ENCODE data around the gene ADAM19.

The ADAM19 gene

DNA sequence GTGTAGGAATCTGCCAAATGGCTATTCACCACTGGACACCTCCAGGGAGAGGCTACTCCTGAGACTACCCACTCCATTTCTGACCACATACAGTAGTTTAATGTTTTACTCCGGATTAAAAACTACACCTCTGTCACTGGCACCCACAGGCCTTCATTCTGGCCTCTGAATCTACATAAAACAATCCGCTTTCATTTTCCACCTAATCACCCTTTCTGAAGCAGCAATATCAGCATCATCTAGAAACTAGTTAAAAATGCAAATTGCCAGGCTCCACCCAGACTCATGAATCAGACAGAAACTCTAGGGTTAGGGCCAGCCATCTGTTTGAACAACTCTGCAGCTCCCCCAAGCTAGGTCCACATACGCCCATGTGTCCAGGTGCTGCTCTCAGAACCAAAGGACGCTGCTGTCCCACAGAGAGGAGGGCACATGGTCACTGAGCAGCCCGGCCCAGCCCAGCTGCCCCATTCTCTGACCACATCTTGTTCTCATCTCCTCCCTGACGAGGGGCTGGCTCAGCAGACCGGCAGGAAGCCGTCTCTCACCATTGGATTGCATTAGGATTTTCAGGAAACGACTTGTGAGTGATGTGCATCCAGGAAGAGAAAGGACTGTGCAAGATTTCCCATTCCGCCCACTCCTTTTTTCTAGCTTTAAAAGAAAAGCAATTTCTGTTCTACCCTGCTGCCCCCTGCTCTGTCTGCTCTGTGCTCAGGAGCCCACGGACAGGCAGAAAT lies 34.7 kb downstream of the ADAM19 start:
- POLR2A ChIA-PET (ENCODE audit: low non-redundant PET) = no interaction called here
- no peak overlapping the region for H3K27ac ChIP-seq
- TF ChIP-seq CTCF (conservative IDR thresholded peaks at IDR 0.05; ENCODE audit: low read depth) = no peak
- CTCF ChIA-PET = interaction anchor here (0.6 kb wide), 2 partner anchors 71 to 212 kb away, joined by 4 read pairs; no protein-coding TSS in a partner anchor
- no peak for DNase-seq (ENCODE audit: low spot score)

DNA sequence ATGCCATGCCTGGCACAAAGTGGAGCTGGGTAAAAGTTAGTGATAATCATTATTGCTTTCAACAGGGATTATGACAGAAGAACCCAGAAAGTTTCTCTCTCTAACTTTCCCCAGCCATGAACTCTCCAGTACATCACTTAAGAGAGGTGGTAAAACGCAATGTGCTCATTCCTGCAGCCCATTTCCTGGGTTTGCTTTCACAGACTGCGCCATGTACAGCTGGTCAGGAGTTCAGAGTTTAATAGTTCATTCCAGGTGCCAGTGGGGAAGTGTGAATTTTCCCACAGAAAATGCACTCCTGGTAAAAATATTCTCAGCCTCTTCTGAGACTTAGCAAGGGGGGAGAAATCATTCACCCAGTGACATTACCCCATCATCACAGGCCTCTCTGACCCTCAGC lies 35.5 kb downstream of the ADAM19 start:
- POLR2A ChIA-PET (ENCODE audit: low non-redundant PET) = no interaction called here
- no peak for TF ChIP-seq CTCF (conservative IDR thresholded peaks at IDR 0.05; ENCODE audit: low read depth)
- no peak overlapping the region for H3K27ac ChIP-seq
- DNase-seq (ENCODE audit: low spot score) = no peak
- CTCF ChIA-PET = interaction anchor here (0.7 kb wide), 1 partner anchor 109 kb away, joined by 3 read pairs; no protein-coding TSS in a partner anchor

DNA sequence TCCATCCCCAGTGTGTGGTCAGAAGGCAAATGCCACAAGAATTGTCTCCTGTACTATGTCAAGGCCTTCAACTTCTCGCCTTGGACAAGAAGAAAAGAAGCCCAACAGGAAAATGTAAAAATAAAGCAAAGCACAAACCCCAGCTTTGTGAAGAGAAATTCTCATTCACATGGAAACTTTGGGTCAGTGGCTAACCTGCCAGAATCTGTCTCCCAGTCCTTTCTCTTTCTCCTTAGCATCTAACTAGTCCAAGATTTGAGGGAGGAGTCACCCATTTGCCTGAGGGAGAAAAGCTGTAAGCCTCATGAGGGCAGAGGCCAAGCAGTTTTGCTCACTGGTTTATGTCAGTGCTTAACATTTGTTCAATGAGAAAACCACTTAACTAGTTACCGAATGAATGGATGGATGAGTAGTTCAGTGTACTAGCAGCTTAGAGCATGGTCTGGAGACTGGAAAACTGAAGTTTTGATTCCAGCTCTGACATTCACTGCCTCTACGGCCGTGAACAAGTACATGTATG lies 36.0 kb downstream of the ADAM19 start:
- POLR2A ChIA-PET (ENCODE audit: low non-redundant PET) = no interaction called here
- DNase-seq (ENCODE audit: low spot score) = no peak
- CTCF ChIA-PET = interaction anchor here (0.7 kb wide), 1 partner anchor 109 kb away, joined by 3 read pairs; no protein-coding TSS in a partner anchor
- no peak for TF ChIP-seq CTCF (conservative IDR thresholded peaks at IDR 0.05; ENCODE audit: low read depth)
- no peak overlapping the region for H3K27ac ChIP-seq

GRCh38 chr5:157538311-157538710 lies 37.3 kb downstream of the ADAM19 start:
- CTCF ChIA-PET = no interaction called here
- TF ChIP-seq CTCF (conservative IDR thresholded peaks at IDR 0.05; ENCODE audit: low read depth) = no peak
- no peak for DNase-seq (ENCODE audit: low spot score)
- POLR2A ChIA-PET (ENCODE audit: low non-redundant PET) = no interaction called here
- H3K27ac ChIP-seq = no peak overlapping the region

- CTCF ChIA-PET = interaction anchor here (0.7 kb wide), 1 partner anchor 215 kb away, joined by 3 read pairs; no protein-coding TSS in a partner anchor
Measured at GRCh38 chr5:157535042-157535865, 40.3 kb downstream of the ADAM19 start.

More at GRCh38 chr5:157535042-157535865, 40.3 kb downstream of the ADAM19 start:
- no peak overlapping the region for H3K27ac ChIP-seq
- POLR2A ChIA-PET (ENCODE audit: low non-redundant PET) = no interaction called here
- no peak for DNase-seq (ENCODE audit: low spot score)
- TF ChIP-seq CTCF (conservative IDR thresholded peaks at IDR 0.05; ENCODE audit: low read depth) = no peak
